Breast epithelium (tissue), 3 donors: Measurements from ENCODE around the gene SLC22A15.

Source experiments
- CTCF ChIP-seq, 3 donors: fragments of 450-650 bp; IDR thresholded peaks; one replicate each; pipeline ENCODE4 v1.5.1; 2016 to 2017; ENCODE audit warnings: antibody characterized with exemption in 3 of 3, mild to moderate bottlenecking in 3 of 3, moderate library complexity in 3 of 3
- POLR2A ChIP-seq: fragments of 450-650 bp; IDR thresholded peaks from one replicate; pipeline ENCODE4 v1.6.1; 2016; ENCODE audit warnings: antibody characterized with exemption, mild to moderate bottlenecking, moderate library complexity

- TF ChIP-seq POLR2A (no peak), CTCF (IDR thresholded peaks at IDR 0.05) (peak; percentile 37 to 63 (median 50))
These were observed 5.0 kb downstream of the SLC22A15 start for GRCh38 chr1:115980998-115981993.
